Stimulated activated CD4-positive, alpha-beta T cell treated with anti-CD3 and anti-CD28 coated beads, Interleukin-2, amount 100 ng/mL, for 48 hours (primary cell): Measurements from ENCODE around the gene DDC.
A peak's percentile ranks its signal among the peaks of the same experiment; 100 is the strongest.
"Not testable (repeated sequence)": the region's sequence is repeated elsewhere in the genome, so short reads cannot be mapped to it uniquely, and the experiment has no call there.

ENCODE experiments used
- DNase-seq, 2 donors: peaks; one replicate each; pipeline ENCODE4 v3.0.0-alpha.2; 2020

DDC gene

DNA sequence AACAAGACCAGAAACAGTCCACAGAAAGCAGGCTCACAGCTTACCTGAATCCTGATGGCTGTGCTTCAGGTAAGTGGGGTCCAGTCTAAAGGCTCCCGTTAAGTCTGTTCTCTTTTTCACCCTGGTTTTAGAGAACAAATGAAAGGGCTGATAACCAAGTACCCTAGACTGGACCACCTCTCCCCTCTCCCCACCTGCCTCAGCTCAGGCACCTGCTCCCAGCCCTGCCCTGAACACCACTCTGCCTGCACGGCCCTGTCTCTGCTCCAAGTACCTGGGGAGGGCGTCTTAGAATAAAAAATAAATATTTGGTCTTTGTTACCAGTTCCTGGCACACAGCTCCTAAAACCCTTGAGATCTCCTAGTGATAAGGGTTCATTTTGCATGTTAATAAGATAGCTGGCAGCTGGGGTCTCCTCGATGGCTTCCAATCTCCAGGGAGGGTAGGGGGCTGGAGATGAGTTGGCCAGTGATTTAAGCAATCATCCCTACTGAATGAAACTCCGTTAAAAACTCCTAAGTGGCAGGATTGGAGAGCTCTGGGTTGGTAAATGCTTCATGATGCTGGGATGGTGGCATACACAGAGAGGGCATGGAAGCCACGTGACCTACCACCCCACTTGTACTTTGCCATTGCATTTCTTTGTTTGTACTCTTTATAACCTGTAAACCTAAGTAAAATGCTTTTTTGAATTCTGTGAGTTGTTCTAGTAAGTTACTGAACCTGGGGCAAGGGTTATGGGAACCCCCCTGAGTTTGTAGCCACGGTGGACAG is 85.3 kb downstream of the DDC start:
- DNase-seq: no peak

DNA sequence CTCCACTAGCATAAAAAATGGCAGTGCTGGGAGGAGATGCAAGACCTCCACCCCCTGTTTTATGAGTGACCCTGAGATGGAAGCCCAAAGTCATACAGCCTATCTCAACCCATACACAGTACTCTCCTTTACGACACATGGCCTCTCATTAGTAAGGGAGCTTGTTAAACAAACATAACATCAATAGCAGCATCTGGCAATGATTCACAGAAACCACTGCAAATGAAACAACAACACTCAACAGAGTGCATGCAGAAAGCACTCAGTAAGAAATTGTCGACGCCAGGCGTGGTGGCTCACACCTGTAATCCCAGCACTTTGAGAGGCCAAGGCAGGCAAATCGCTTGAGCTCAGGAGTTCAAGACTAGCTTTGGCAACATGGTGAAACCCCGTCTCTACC is 87.6 kb downstream of the DDC start:
- no peak for DNase-seq

DNA sequence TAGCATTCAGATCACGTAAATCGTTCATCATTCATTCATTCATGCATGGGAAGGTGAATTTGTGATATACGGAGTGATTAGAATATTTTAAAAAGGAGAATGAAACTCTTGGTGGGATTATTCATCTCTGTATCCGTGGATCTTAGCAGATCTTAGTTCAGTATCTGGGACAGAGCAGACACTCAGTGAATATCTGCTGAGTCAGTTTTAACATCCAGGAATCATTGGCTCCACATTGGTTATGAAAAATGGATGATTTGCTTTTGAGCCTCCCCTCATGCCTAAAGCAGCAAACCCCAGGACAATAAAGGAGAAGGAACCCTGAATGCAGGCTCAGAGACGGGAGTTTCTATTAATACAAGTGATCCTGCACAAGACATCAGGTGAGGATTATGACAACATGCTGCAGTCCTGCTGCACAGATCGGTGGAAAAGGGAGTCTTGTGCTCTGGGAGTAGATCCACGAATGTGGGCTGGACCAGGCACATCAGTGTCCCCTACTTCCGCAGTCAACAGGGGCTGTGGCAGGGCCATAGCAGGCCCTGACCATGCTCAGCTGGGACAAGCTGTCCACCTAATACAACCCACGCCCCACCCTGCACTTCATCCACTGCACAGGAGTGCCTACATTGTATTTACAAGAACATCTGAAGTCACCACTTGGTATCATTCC is 88.1 kb downstream of the DDC start:
- DNase-seq: no peak

DNA sequence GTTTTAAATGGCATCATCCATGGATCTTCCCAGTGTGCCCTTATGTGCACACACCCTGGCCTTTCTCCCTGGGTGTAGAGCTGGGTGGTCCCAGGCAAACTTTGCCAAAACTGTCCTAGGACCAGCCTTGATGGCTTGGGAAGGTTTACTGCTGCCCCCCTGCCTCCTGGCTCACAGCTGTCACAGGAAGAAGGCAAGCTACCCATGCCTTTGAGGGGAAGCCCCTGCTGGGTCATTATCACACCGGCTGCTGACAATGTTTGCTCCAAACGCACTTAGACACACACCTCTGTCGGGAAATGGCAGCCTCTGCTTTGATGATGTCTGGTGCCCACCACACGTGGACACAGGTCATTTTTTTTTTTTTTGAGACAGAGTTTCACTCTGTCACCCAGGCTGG is 89.9 kb downstream of the DDC start:
- DNase-seq: no peak

DNA sequence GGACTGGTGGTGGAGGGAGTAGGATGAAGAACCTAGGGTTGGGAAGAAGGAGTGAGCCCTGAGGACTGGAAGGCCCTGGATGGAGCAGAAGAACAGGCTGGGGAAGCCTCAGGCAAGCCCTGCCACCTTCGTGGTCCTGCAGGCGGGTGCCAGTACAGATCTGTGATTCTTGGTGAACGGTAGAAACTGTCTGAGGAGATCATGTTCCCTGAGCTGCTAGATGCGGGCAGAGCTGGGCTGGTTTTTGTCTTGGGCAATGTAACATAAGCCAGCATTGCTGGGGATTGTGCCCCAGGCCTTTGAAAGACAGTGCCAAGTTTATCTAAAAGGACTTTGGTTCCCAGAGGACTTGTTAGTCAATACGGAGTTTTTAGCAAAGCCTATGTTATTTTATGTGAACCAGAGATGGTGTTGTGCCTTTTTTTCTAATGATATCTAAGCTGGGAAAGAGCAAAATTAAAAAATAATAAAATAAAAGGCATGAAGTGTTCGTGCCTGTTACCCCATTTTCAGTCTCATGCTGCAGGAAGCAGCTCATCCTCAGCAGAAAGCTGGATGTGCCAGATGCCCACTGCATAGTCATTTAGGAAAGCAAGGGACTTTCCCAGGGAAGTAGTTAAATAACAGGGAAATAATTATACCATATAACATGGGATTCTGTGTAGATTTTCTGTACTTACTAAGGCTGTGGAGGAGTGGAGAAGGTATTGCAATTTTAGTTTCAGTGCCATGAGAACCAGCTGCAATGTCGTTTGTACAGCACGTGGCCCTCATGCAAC is 90.6 kb downstream of the DDC start:
- DNase-seq: no peak

DNA sequence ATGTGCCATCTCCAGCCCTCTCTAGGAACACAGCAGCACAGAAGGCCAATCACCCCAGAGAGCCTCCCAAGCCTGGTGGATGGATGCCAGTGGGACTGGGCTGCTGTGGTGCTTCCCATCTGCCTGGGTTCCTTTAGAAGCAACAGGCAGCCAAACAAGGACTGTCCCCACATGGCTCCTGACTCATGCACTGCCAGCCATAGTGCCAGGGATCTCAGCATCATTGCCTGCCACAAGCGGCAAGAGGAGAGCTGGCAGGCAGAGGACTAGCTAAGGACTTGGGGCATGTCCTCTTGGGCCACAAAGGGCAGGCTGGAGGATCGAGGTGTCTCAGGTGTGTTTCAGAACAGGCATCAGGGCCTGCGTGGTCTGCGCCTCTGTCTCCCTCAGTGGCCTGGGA is 91.7 kb downstream of the DDC start:
- no peak for DNase-seq

DNA sequence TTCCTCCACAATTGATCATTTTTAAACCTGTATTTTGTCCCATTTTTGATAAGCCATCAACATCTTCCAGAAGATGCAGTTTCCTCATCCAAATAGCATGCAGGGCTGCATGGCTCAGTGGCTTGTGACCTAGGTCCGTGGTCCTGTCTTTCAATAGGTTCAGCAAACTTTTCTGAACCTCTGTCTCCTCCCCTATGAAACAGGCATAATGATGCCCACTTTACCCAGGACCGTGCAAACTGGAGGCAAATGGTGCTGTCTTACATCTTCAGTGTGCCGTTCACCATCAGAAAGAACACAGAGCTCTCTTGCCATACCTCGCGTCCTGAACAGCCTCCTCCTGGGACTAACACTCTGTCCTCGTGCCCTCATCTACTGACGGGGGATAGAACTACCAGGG is 92.8 kb downstream of the DDC start:
- DNase-seq: no peak

DNA sequence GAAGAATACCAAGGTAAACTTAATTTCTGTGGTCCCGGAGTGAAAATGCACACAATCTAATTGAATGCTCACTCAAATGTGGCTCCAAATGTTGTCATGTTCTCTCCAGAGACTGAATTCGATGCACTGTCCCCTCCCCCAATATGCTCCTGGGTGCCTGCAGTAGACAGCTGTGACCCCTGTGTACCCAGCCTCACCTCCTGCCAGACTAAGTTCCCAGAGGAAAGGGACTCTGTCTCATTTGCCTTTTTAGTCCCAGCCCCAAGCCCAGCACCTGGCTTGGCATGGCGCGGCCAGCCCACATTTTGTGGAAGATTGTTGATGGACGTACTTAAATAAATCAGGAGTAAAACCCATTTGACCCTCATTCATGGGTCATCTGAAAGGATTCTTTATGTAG is 93.2 kb downstream of the DDC start:
- no peak for DNase-seq

DNA sequence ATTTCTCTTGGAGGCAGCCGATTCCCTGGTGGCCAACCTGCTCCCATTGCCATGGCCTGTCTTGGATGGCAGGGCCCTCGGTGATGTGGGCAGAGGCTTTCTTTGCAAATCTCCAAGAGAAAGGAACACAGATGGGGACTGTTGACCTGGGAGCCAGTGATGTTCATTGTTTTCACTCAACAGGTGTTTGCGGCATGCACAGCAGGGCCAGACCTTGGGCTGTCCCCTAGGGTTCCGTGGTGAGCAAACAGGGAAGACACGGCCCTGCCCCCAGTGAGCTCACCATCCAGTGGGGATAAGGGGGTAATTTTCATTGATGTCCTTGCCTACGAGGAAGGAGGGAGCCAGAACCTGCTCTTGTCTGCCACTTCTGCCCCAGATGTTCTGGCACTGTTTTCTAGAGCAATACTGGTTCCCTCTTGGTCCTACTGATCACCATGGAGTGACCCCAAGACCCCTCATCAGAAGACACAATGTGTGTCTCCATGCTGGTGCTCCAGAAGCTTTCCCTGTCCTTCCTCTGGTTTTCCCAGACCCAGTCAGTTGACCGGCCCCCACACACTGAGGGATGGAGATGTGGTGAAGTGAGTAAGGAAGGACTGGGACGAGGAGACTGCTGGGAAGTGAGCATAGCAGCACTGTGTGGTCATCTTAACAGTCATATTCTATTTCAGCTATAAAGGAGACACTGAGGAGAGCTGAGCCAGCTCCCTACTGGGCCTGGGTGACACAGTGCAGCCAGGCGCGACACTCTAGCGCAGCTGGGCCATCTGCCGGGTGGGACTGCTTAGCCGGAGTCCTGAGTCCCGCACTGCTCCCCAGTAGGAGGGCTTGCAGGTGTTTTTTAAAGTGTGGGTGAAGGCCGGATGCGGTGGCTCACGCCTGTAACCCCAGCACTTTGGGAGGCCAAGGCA is 94.7 kb downstream of the DDC start:
- no peak for DNase-seq

DNA sequence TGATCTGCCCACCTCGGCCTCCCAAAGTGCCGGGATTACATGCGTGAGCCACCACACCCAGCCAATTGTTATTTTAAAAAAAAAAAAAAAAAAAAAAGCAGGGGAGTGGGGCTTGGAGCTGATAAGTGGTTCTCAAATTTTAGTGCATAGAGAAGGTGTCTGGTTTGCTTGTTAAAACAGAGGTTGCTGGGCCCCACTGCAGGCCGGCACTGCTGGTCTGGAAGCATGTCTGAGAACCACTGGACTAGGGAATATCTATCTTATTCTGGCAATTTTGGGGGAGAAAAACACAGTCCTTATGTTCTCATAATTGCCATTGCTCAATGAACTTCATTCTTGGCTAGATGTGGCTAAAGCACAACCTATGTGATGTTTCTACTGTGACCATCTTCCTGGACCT is 96.0 kb downstream of the DDC start:
- DNase-seq: no peak

DNA sequence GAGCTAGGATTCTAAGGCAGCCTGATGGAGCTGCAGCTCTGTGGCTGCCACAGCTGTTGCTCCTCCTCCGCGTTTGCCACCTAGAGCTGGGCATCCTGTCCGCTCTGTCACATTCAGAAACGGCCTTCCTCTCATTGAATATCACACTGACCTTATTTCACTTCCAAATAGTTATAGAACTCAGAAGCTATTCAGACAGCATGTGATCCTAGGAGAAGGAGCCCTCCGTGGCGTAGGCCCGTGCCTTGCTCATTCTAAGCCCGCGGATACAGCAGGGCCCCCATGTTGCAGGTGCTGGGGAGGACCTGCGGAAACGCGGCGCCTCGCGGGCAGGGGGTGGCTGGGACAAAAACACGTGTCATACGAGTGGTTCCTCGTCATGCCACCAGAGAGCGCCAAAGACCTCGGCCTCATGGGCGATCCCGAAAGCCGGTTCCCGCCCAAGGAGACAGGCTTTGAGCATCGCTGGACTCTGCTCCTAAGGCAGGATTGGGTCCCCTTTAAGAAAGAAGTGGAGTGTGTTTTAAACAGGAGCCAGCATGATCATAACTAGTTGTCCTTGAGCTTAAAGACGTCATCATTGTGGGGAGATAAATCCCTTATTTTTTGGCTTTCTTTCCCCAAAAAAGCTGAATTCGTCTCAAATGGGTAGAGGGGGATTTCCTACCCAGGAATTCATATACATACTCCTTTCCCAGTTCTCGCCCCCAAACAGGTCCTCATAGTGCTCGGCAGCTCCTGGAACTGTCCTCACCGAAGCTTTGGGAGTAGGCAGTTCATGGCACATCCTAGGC is 97.2 kb downstream of the DDC start:
- DNase-seq: peak; percentile 78 to 79

DNA sequence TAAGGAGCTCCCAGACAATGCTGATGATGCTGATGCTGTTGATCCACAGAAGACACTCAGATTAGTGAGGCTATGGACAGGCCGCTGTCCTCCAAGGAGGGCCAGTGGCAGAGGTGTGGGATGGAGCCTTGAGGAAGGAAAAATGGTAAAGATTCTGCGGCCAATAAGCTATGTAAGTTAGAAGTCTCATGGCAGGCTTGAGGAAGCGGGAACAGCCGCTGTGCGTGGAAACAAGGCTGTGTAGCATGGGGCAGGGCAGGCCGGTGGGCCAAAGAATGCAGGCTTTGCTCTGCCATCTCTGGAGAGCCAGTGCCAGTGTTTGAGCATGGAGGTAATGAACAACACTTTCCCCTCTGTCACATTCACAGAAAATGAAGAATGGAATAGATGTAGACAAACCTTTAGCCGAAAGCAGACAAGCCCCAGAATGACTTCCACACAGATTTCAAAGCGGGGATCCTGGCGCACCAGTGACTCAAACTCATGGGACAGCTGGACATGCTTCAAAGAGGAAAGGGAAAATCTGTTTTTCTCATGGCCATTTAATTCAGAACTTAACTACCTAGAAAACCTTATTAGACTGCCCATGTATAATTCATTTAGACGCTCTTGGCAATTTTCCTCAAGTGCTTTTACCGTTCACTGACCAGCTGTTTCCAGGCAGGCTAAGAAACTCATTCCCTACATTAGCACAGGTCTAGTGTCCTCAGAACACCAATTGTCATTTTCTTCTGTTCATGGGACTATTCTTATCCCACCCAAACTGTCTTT is 98.2 kb downstream of the DDC start:
- no peak for DNase-seq

DNA sequence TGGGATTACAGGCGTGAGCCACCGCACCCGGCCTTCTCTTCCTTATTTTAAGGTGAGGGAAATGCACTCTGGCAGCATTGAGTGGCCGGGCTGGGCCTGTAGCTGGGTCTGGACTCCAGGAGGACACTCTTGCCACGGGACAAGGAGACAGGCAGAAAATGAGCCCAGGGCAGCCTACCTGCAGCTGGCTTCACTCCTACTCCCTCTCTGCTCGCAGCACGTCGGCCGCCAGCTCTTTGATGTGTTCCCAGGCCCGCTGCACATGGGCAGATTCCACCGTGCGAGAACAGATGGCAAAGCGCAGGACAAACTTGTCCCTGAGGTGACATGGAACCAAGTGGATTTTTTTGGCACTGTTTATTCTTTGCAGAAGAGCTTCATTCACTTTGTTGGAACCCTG is 102.2 kb downstream of the DDC start:
- DNase-seq: no peak

DNA sequence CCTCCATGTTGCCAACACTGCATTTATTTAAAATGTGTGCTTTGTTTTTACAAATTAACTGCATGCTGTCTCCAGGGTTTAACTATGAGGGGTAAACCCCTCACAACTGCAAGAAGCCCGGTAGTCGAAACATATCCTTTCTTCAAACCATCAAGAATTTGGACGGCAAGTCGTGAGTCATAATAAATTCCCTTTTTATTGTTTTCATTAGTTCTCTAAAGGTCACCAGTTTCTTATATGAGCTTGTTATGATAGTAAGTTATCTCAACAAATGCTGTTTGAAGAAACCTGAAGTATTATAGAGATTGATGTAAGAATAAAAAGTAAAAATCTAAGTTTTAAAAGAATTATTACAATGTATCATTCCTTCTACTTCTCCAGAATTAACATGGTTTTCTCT is 102.8 kb downstream of the DDC start:
- no peak for DNase-seq

DNA sequence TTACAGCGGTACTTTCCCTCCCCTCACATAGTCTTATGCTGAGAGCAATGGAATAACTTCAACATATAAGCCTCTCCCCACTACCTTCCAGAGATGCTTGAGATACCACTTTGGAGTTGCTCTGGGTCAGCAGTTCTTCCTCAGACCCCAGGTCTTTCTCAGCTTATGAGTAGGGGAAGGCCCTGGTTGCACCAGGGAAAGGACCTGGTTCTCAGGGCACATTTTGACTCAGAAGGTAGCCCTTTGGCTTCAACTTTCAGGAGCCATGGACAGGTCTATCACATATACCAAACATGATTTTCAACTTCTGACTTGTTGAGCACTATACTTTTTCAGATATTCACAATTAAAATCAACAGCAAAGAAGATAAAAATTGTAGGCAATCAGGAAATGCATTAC is 103.5 kb downstream of the DDC start:
- DNase-seq: no peak

DNA sequence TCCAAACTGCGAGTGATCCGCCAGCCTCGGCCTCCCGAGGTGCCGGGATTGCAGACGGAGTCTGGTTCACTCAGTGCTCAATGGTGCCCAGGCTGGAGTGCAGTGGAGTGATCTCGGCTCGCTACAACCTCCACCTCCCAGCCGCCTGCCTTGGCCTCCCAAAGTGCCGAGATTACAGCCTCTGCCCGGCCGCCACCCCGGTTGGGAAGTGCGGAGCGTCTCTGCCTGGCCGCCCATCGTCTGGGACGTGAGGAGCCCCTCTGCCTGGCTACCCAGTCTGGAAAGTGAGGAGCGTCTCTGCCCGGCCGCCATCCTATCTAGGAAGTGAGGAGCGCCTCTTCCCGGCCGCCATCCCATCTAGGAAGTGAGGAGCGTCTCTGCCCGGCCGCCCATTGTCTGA is 106.0 kb downstream of the DDC start:
- not testable (repeated sequence) for DNase-seq

DNA sequence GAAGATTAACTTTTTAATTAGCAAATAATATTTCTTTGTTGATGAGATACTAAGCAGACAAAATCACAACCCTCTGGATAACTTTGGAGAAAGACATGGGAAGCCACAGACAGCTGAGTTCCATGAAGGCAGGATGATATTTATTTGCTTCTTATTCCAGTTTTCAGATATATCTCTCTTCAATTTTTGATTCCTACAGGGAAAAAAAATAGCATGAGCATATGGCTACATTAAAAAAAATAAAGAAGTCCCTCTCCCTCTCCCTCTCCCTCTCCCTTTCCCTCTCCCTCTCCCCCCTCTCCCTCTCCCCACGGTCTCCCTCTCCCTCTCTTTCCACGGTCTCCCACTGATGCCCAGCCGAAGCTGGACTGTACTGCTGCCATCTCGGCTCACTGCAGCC is 106.6 kb downstream of the DDC start:
- not testable (repeated sequence) for DNase-seq

DNA sequence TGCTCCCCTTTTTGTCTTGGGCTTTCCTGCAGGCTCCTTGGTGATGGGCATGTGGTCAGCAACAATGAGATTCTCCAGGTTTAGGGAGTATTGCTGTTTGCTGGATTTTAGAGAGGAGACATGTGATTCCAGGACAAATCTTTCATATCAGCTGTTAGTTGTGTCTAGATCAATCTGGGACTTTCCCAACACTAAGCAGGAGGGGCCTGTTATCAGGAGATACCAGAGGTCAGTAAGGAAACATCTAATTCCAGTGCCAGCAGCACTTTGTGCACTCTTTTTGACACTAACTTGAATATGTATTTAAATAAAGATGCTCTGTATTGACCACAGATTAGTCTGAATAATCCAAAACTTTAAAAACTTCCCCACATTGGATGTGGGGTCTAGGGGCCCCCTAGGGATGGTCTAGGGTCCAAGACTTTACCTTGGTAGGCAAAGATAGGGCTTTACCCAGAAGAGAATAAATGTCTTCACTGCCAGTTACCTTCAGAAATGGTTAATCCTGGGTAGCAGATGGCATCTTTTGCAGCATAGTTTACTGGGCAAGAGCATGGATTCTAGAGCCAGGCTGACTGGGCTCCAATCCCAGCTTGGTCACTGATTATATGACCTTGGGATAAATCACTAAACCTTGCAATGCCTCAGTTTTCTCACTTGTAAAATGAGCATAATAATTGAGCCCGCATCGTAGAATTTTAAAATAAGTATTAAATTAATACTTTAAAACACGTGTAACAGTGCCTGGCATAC is 108.7 kb downstream of the DDC start:
- no peak for DNase-seq

DNA sequence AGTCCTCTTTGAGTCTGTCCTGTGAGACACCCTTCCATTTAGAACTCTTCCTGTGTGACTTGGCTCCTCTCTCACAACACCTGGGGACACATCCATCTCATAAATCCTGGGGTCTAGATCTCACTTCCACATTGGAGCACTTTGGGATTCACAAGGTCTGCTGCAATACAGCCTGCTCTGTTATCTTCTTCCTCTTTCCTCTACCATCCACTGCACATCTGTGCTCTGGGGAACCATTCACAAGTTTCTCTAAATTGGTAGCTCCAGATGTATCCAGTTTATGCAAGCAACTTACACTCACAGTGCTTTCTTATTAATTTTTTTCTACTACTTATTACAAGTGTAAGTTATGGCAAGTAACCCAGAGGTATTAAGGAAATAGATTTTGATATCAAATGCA is 109.5 kb downstream of the DDC start:
- DNase-seq: no peak

DNA sequence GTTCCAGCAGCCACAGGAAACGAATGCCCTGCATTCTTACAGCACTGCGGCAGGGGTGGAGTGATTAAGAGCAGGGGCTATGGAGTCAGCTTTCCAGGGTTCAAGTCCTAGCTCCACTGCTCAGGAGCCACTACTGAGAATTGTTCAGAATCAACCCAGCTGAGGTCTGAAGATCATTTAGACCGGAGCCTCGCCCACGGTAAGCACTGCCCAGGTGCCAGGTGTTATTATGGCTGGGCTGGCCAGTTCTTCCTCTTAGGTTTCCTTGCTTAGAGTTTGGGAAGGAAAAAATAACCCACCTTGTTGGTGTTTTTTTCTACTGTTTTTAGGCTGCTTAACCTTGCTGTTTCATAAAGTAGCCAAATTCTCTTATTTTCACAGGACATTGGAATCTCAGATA is 110.2 kb downstream of the DDC start:
- DNase-seq: no peak
